PC-3 (cell line): Measurements from ENCODE around the gene CENPE. TPM values are rescaled to one million over a fixed set of nuclear protein-coding genes. Genes with fewer than 3 reads are reported as not detected.
"Not testable (repeated sequence)": the region's sequence is repeated elsewhere in the genome, so short reads cannot be mapped to it uniquely, and the experiment has no call there.

ENCODE experiments used
- ATAC-seq: fragments of 200-7000 bp; cut with Tn5 transposase; 2 replicates; pipeline ENCODE4 v1.9.1; 2020; ENCODE audit warnings: mild to moderate bottlenecking, moderate library complexity
- BruUV-seq: library from RNA; stranded (reverse); fragments of 400-500 nt; replicated peaks from 2 replicates; lab custom pipeline; 2021; lab: Mats Ljungman, UMichigan
- CTCF ChIA-PET: fragments of 300-600 bp; sonication (Branson Sonifier 250); formaldehyde crosslinking; loops from one replicate; lab custom pipeline; 2022; ENCODE audit warnings: antibody characterized with exemption; lab: Charles Lee
- POLR2A ChIA-PET: fragments of 300-600 bp; sonication (Branson Sonifier 250); formaldehyde crosslinking; loops from one replicate; lab custom pipeline; 2022; ENCODE audit warnings: antibody characterized with exemption; ENCODE audit not compliant: unreplicated experiment; lab: Charles Lee
- DNase-seq: peaks from one replicate; pipeline ENCODE4 v3.0.0-alpha.2; 2015
- H2AFZ ChIP-seq: fragments of 300-600 bp; sonication (generic); 2 replicates; pipeline ENCODE4 v1.6.0; 2016; ENCODE audit warnings: antibody characterized with exemption, low read length
- H3F3A ChIP-seq: fragments of 300-600 bp; sonication (generic); one replicate; pipeline ENCODE4 v1.6.0; 2017; ENCODE audit warnings: antibody characterized with exemption, low read length, control low read depth, mild to moderate bottlenecking; ENCODE audit not compliant: unreplicated experiment
- H3K27ac ChIP-seq: fragments of 300-600 bp; sonication (generic); 2 replicates; pipeline ENCODE4 v1.5.1; 2016; ENCODE audit warnings: mild to moderate bottlenecking, low read length
- H3K27me3 ChIP-seq: fragments of 300-600 bp; sonication (generic); 2 replicates; pipeline ENCODE4 v1.6.1; 2016; ENCODE audit warnings: low read length, mixed read lengths
- H3K36me3 ChIP-seq: fragments of 300-600 bp; sonication (generic); 2 replicates; pipeline ENCODE4 v1.6.1; 2016; ENCODE audit warnings: low read depth, mixed run types, low read length, mixed read lengths
- H3K4me1 ChIP-seq: fragments of 300-600 bp; sonication (generic); 2 replicates; pipeline ENCODE4 v1.5.1; 2016; ENCODE audit warnings: low read length; ENCODE audit not compliant: insufficient read depth
- H3K4me2 ChIP-seq: fragments of 300-600 bp; sonication (generic); 2 replicates; pipeline ENCODE4 v1.6.0; 2016; ENCODE audit warnings: low read length
- H3K4me3 ChIP-seq: fragments of 300-600 bp; sonication (generic); 2 replicates; pipeline ENCODE4 v1.5.1; 2016; ENCODE audit warnings: mild to moderate bottlenecking, low read length, mixed read lengths
- H3K79me2 ChIP-seq: fragments of 300-600 bp; sonication (generic); 2 replicates; pipeline ENCODE4 v1.6.1; 2017; ENCODE audit warnings: low read length, mixed read lengths
- H3K9ac ChIP-seq: fragments of 300-600 bp; sonication (generic); 2 replicates; pipeline ENCODE4 v1.6.0; 2016; ENCODE audit warnings: mild to moderate bottlenecking, low read length
- H3K9me2 ChIP-seq: fragments of 300-600 bp; sonication (generic); replicated peaks from 2 replicates; pipeline ENCODE4 v1.6.1; 2016; ENCODE audit warnings: mixed run types, low read length, mixed read lengths
- H3K9me3 ChIP-seq: fragments of 300-600 bp; sonication (generic); 2 replicates; pipeline ENCODE4 v1.6.1; 2016; ENCODE audit warnings: low read length, mixed read lengths
- H4K20me1 ChIP-seq: fragments of 300-600 bp; sonication (generic); 2 replicates; pipeline ENCODE4 v1.6.1; 2016; ENCODE audit warnings: low read length, mixed read lengths
- CTCF ChIP-seq: fragments of 300-600 bp; sonication (generic); conservative IDR thresholded peaks from 2 replicates; pipeline ENCODE4 v1.5.1; 2017; ENCODE audit warnings: antibody characterized with exemption, low read depth, mild to moderate bottlenecking, low read length
- EZH2 ChIP-seq: fragments of 300-600 bp; sonication (generic); IDR thresholded peaks from one replicate; pipeline ENCODE4 v1.6.1; 2017; ENCODE audit warnings: antibody characterized with exemption, mild to moderate bottlenecking, low read length; ENCODE audit not compliant: unreplicated experiment
- EZH2phosphoT487 ChIP-seq: fragments of 300-600 bp; sonication (generic); IDR thresholded peaks from 2 replicates; pipeline ENCODE4 v1.6.1; 2018; ENCODE audit warnings: mild to moderate bottlenecking, antibody characterized with exemption, low read length, borderline replicate concordance
- intact Hi-C: fragments of 100-400 bp; cut with micrococcal nuclease; formaldehyde crosslinking; loops from 2 replicates; pipeline ENCODE4 v1.9.0; 2023
- total RNA-seq: library from RNA; depleted of rRNA; stranded (reverse); fragments of >200 nt; gene quantifications from 2 replicates; pipeline ENCODE4 v1.2.3, GENCODE V29; 2014

CENPE gene
- total RNA-seq, 1 experiment from 2014 or later: 17.3 TPM

DNA sequence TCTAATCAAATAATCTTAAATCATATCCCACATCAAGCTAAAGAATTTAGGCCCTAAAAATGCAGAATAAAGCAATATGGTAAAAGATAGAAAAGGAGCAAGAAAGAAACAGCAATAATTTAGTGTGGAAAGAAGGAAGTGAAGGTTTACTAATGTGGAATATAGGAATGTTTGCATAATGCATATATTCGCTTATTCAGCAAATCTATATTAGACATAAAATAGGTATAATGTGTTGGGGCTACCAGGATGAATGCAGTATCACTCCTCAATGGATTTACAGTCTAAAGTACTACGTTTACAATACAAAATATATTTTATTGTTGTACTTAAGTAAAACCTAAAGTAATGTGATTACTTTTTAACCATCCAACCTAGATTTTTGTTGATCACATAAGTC, 4.7 kb downstream of the CENPE start:
- DNase-seq (no peak), ATAC-seq (no peak)
- intact Hi-C loops: no loop called here
- no peaks in the 10 kb centered on the region for H3K9me2 ChIP-seq
- no TSS peak for BruUV-seq
- H3F3A ChIP-seq: no peaks in the 10 kb centered on the region
- H3K79me2 ChIP-seq: peaks cover 28% of the 10 kb centered on the region
- ChIA-PET CTCF (no interaction called here), POLR2A (no interaction called here)
- peaks cover 29% of the 10 kb centered on the region for H3K36me3 ChIP-seq
- no peak for TF ChIP-seq EZH2
- H3K9me3 ChIP-seq: no peaks in the 10 kb centered on the region
- no peak overlapping the region for H3K4me2 ChIP-seq
- H4K20me1 ChIP-seq: no peaks in the 10 kb centered on the region
- no peak overlapping the region for H2AFZ ChIP-seq
- H3K9ac ChIP-seq: no peak overlapping the region
- H3K4me3 ChIP-seq: no peak overlapping the region
- no peaks in the 10 kb centered on the region for H3K27me3 ChIP-seq
- no peak overlapping the region for H3K27ac ChIP-seq
- peaks cover 6% of the 10 kb centered on the region; the same call in 1 of the 2 replicates for H3K4me1 ChIP-seq

- ATAC-seq (no peak), DNase-seq (no peak)
- Histone ChIP-seq H3K9me3 (no peaks in the 10 kb centered on the region), H3K36me3 (peaks cover 57% of the 10 kb centered on the region), H3K9ac (no peak overlapping the region), H3K4me2 (no peak overlapping the region), H3K4me3 (no peak overlapping the region), H3K27ac (no peak overlapping the region), H3K4me1 (no peaks in the 10 kb centered on the region), H3F3A (no peaks in the 10 kb centered on the region), H3K79me2 (peaks cover 20% of the 10 kb centered on the region), H2AFZ (no peak overlapping the region), H4K20me1 (0 out of 2 replicates have a peak, but pooled peaks cover 4% of the 10 kb centered on the region), H3K27me3 (no peaks in the 10 kb centered on the region), H3K9me2 (no peaks in the 10 kb centered on the region)
- intact Hi-C loops: no loop called here
- CTCF ChIA-PET: no interaction called here
- TF ChIP-seq EZH2 (no peak), EZH2phosphoT487 (no peak), CTCF (no peak)
- no TSS peak for BruUV-seq
- POLR2A ChIA-PET: no interaction called here
These were observed 27.1 kb downstream of the CENPE start for GRCh38 chr4:103171006-103171405.

- CTCF ChIA-PET, H4K20me1 ChIP-seq, H3K9me2 ChIP-seq, H3K4me2 ChIP-seq, BruUV-seq, H3K27me3 ChIP-seq, H2AFZ ChIP-seq, intact Hi-C loops, H3F3A ChIP-seq, POLR2A ChIA-PET, H3K27ac ChIP-seq, DNase-seq, H3K9me3 ChIP-seq, ATAC-seq, H3K4me3 ChIP-seq, H3K9ac ChIP-seq, H3K4me1 ChIP-seq: not testable (repeated sequence)
- H3K36me3 ChIP-seq: peaks cover 57% of the 10 kb centered on the region
- peaks cover 20% of the 10 kb centered on the region for H3K79me2 ChIP-seq
These were observed 28.4 kb downstream of the CENPE start for GRCh38 chr4:103169750-103170149.

DNA sequence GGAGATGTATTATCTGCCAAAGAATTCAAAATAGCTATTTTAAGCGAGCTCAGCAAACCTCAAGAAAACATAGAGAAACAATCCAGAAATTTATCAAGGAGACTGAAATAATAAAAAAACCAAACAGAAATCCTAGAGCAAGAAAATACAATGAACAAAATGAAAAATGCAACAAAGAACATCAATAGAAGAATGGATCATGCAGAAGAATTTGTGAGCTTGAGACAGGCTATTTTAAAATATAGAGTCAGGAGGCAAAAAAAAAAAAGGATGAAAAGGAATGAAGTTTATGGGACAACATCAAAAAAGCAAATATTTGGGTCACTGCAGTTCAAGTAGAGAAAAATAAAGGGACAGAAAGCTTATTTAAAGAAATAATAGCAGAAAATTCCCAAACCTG, 29.1 kb downstream of the CENPE start:
- Histone ChIP-seq H3K9me3 (no peaks in the 10 kb centered on the region), H3K4me2 (no peak overlapping the region), H3K9ac (no peak overlapping the region), H2AFZ (no peak overlapping the region), H3K4me3 (no peak overlapping the region), H3K9me2 (no peaks in the 10 kb centered on the region), H3K27ac (no peak overlapping the region), H4K20me1 (0 out of 2 replicates have a peak, but pooled peaks cover 4% of the 10 kb centered on the region), H3K79me2 (peaks cover 20% of the 10 kb centered on the region), H3K4me1 (no peaks in the 10 kb centered on the region), H3F3A (no peaks in the 10 kb centered on the region), H3K36me3 (peaks cover 55% of the 10 kb centered on the region), H3K27me3 (no peaks in the 10 kb centered on the region)
- DNase-seq: no peak
- no peak for TF ChIP-seq CTCF
- ChIA-PET POLR2A (no interaction called here), CTCF (no interaction called here)
- no peak for ATAC-seq
- intact Hi-C loops: no loop called here
- no TSS peak for BruUV-seq
